ENCODE measurements around the gene ESYT3.

- TF ChIP-seq CTCF (IDR thresholded peaks at IDR 0.05; ENCODE audit: low read depth, low read length) (no peak), POLR2A (IDR thresholded peaks at IDR 0.05; ENCODE audit: extremely low read depth, insufficient read length) (no peak), MYC (IDR thresholded peaks at IDR 0.05; ENCODE audit: low read depth, low read length) (no peak)
- TF ChIP-seq, protein P1, sequence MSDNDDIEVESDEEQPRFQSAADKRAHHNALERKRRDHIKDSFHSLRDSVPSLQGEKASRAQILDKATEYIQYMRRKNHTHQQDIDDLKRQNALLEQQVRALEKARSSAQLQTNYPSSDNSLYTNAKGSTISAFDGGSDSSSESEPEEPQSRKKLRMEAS (IDR thresholded peaks at IDR 0.05; ENCODE audit: low read depth, low read length), result no peak
Measured at GRCh38 chr3:138400651-138401070, 33.8 kb upstream of the ESYT3 start.
